ENCODE results near the gene SPTB.

Gene SPTB

DNA sequence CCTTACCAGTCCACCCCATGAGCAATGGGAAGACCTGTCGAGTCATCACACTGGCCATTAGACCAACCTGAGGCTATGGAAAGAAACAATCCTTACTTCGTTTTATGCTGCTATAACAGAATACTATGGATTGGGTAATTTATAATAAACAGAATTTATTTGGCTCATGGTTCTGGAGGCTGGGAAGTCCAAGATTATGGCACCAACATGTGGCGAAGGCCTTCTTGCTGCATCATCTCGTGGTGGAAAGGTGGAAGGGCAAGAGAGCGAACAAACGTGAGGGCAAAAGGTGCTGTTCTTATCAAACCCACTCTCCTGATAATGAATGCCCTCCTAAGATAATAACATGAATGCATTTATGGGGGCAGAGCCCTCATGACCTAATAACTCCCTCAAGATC is 9.6 kb upstream of the SPTB start:
- H3K4me3 ChIP-seq (ENCODE audit: low read length) = no peak overlapping the region
- no peaks in the 10 kb centered on the region for H3K9me3 ChIP-seq (ENCODE audit: control insufficient read depth, insufficient read depth, low read length)
- no peaks in the 10 kb centered on the region for H3K36me3 ChIP-seq (ENCODE audit: control insufficient read depth, low read length)
- H3F3A ChIP-seq (ENCODE audit: control insufficient read depth, insufficient read depth) = no peaks in the 10 kb centered on the region
- H3K9me2 ChIP-seq (replicated peaks; ENCODE audit: control insufficient read depth, low read length) = no peaks in the 10 kb centered on the region
- H3K79me2 ChIP-seq (ENCODE audit: control insufficient read depth, low read length) = no peaks in the 10 kb centered on the region
- H3K4me2 ChIP-seq (ENCODE audit: low read length) = no peak overlapping the region
- TF ChIP-seq EZH2phosphoT487 (IDR thresholded peaks at IDR 0.05; ENCODE audit: borderline replicate concordance, low read length) = no peak
- TF ChIP-seq, protein P1, sequence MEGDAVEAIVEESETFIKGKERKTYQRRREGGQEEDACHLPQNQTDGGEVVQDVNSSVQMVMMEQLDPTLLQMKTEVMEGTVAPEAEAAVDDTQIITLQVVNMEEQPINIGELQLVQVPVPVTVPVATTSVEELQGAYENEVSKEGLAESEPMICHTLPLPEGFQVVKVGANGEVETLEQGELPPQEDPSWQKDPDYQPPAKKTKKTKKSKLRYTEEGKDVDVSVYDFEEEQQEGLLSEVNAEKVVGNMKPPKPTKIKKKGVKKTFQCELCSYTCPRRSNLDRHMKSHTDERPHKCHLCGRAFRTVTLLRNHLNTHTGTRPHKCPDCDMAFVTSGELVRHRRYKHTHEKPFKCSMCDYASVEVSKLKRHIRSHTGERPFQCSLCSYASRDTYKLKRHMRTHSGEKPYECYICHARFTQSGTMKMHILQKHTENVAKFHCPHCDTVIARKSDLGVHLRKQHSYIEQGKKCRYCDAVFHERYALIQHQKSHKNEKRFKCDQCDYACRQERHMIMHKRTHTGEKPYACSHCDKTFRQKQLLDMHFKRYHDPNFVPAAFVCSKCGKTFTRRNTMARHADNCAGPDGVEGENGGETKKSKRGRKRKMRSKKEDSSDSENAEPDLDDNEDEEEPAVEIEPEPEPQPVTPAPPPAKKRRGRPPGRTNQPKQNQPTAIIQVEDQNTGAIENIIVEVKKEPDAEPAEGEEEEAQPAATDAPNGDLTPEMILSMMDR (IDR thresholded peaks at IDR 0.05; ENCODE audit: low read depth, low read length, poor library complexity, severe bottlenecking) = no peak
- H3K27ac ChIP-seq (ENCODE audit: low read depth, low read length) = no peak overlapping the region
- H3K4me1 ChIP-seq (ENCODE audit: control insufficient read depth, low read length) = no peaks in the 10 kb centered on the region
- H3K27me3 ChIP-seq (ENCODE audit: control insufficient read depth, low read length) = peaks cover 6% of the 10 kb centered on the region
- no peaks in the 10 kb centered on the region for H4K20me1 ChIP-seq (ENCODE audit: control insufficient read depth, insufficient read depth, low read depth, low read length)

DNA sequence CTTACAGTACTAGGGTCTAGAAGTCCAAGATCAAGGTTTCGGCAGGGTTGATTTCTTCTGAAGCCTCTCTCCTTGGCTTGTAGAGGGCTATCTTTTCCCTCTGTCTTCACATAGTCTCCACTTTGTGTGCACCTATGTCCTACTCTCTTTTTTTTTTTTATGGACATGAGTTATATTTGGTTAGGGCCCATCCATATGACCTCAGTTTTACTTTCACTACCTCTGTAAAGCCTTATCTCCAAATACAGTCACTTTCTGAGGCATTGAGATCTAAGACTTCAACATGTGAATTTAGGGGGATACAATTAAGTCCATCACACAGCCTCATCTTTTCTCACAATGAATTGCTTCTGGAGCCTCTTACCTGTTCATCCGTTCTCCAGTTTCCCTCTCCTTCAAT is 5.9 kb upstream of the SPTB start:
- no peaks in the 10 kb centered on the region for H3K9me2 ChIP-seq (replicated peaks; ENCODE audit: control insufficient read depth, low read length)
- H3K79me2 ChIP-seq (ENCODE audit: control insufficient read depth, low read length) = no peaks in the 10 kb centered on the region
- no peak overlapping the region for H3K4me3 ChIP-seq (ENCODE audit: low read length)
- H3K9me3 ChIP-seq (ENCODE audit: control insufficient read depth, insufficient read depth, low read length) = no peaks in the 10 kb centered on the region
- H3K36me3 ChIP-seq (ENCODE audit: control insufficient read depth, low read length) = no peaks in the 10 kb centered on the region
- H3K27ac ChIP-seq (ENCODE audit: low read depth, low read length) = no peak overlapping the region
- no peaks in the 10 kb centered on the region for H3F3A ChIP-seq (ENCODE audit: control insufficient read depth, insufficient read depth)
- H3K4me2 ChIP-seq (ENCODE audit: low read length) = no peak overlapping the region
- peaks cover 28% of the 10 kb centered on the region for H3K27me3 ChIP-seq (ENCODE audit: control insufficient read depth, low read length)
- peaks cover 4% of the 10 kb centered on the region; the same call in 1 of the 2 replicates for H3K4me1 ChIP-seq (ENCODE audit: control insufficient read depth, low read length)
- TF ChIP-seq, protein P1 (IDR thresholded peaks at IDR 0.05; ENCODE audit: low read depth, low read length, poor library complexity, severe bottlenecking) = no peak
- TF ChIP-seq EZH2phosphoT487 (IDR thresholded peaks at IDR 0.05; ENCODE audit: borderline replicate concordance, low read length) = no peak
- no peaks in the 10 kb centered on the region for H4K20me1 ChIP-seq (ENCODE audit: control insufficient read depth, insufficient read depth, low read depth, low read length)

DNA sequence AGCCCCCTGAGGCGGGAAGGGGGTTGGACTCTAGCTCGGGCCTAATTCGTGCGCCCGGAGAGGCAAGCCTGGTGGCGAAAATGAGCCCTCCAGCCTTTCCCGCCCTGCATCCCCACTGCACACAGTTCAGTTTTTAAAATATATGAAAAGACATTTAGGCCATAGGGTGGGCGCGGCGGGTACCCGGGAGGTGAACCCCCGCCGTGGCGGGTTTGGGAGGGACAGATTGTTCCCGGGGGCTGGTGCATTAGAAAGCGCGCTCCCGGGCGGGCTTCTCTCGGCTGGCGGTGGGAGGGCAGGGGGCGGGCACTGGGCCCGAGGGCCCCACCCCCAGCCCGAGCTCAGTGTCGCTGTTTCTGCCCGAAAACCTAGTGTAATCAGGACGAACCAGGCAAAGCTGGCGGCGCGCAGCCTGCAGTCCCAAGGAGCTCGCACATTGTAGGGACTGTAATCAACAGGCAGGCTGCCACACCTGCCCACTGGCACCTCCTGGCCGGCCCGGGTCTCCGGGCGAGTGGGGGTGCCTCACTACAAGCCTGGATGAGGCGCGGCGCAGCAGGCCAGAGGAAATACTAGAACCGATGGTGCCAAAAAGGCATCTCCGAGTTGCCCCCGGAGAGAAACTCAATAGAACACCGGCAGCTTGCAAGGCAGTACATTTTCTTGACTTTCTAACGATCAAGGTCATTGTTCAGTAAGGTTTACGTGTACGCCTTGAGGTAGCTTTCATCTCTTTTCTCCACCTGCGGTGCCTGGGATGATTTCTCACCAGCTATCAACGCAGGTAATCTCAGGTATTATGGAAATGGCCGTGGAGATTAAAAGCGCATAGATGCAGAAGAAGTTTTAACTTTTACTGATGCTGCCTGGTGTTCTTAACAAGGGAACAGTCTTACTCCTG is 764 bp upstream of the SPTB start:
- no peak overlapping the region for H3K27ac ChIP-seq (ENCODE audit: low read depth, low read length)
- H3K4me1 ChIP-seq (ENCODE audit: control insufficient read depth, low read length) = peaks cover 5% of the 10 kb centered on the region; the same call in 1 of the 2 replicates
- peak overlapping the region; percentile 83 for H3K4me2 ChIP-seq (ENCODE audit: low read length)
- no peaks in the 10 kb centered on the region for H3K9me2 ChIP-seq (replicated peaks; ENCODE audit: control insufficient read depth, low read length)
- H3K9me3 ChIP-seq (ENCODE audit: control insufficient read depth, insufficient read depth, low read length) = no peaks in the 10 kb centered on the region
- H3K27me3 ChIP-seq (ENCODE audit: control insufficient read depth, low read length) = peaks cover 64% of the 10 kb centered on the region
- no peaks in the 10 kb centered on the region for H4K20me1 ChIP-seq (ENCODE audit: control insufficient read depth, insufficient read depth, low read depth, low read length)
- TF ChIP-seq, protein P1 (IDR thresholded peaks at IDR 0.05; ENCODE audit: low read depth, low read length, poor library complexity, severe bottlenecking) = no peak
- TF ChIP-seq EZH2phosphoT487 (IDR thresholded peaks at IDR 0.05; ENCODE audit: borderline replicate concordance, low read length) = peak; percentile 53; the same call in 1 of the 2 replicates
- H3K4me3 ChIP-seq (ENCODE audit: low read length) = peak overlapping the region; percentile 65
- no peaks in the 10 kb centered on the region for H3F3A ChIP-seq (ENCODE audit: control insufficient read depth, insufficient read depth)
- no peaks in the 10 kb centered on the region for H3K79me2 ChIP-seq (ENCODE audit: control insufficient read depth, low read length)
- H3K36me3 ChIP-seq (ENCODE audit: control insufficient read depth, low read length) = no peaks in the 10 kb centered on the region

Data from DOHH2 (cell line).